GM19395 (cell line): ENCODE results near the gene PARD3.

Experiments used
- ATAC-seq: cut with Tn5 transposase; IDR thresholded peaks from one replicate; pipeline ENCODE4 v1.9.1; 2021; ENCODE audit warnings: mild to moderate bottlenecking, moderate library complexity; ENCODE audit not compliant: unreplicated experiment

PARD3 gene

DNA sequence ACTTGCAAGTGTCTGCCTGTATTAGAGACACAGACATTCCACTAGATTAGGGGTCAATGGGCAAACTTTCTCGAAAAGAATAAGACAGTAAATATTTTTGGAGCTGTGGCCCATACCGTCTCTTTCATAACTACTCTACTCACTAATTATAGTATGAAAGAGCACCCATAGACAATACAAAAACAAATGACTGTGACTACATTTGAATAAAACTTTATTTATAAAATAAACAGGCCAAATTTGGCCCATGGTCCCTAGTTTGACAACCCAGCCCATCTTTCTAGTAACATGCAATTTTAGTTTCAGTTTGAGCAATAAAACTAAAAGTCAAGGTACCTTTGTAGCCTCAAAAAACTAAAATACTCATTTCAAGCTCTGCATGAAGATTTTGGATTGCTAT, 294.6 kb downstream of the PARD3 start:
- ATAC-seq, result no peak

DNA sequence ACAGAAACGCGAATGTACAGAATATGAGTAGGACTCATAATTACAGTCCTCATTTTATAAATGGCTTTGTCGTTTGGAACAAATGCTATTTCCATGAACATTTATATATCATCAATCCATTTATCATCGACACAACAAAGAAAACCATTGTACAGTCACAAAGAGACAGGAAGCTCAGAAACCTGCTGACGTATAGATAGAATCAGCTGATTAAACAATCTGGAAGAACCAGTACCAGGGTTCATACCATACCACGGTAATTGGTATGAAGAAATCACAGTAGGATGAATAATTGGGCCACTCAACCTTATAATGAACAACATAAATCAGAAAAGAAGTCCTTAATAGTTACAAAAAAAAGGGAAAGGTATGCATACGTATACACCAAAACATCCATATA, 295.0 kb downstream of the PARD3 start:
- no peak for ATAC-seq

DNA sequence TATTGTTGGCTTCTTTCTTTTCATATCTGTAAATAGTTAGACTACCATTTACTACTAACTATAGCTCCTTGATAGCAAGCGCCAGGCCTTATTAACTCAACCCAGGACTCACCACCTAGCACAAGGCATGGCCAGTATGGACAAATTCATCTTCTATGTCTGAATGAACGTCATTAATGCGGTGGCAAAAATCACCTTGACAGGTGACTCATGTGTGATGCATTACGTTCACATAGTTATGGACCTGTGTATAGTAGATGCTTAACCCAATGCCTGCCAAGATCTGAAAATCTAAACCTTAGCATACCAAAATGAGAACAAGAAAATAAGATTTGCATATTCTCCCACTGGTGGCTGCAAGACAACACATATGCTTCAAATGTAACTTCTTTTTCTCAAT, 300.8 kb downstream of the PARD3 start:
- no peak for ATAC-seq

DNA sequence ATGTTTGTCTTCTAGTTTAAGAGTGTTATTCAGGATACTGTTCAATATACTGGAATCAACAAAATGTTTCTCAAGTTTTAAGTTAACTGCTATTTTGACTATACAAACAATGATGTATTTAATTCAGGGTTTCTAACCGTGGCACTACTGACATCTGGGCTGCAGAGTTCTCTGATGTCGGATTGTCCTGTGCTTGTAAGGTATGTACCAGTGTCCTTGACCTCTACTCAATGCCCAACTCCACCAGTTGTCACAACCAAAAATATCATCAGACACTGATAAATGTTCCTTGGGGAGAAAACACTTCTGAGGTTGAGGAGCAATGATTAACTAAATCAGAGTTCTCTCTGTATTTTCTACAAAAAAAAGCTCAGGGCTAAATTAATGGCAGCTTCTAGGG, 301.5 kb downstream of the PARD3 start:
- no peak for ATAC-seq

DNA sequence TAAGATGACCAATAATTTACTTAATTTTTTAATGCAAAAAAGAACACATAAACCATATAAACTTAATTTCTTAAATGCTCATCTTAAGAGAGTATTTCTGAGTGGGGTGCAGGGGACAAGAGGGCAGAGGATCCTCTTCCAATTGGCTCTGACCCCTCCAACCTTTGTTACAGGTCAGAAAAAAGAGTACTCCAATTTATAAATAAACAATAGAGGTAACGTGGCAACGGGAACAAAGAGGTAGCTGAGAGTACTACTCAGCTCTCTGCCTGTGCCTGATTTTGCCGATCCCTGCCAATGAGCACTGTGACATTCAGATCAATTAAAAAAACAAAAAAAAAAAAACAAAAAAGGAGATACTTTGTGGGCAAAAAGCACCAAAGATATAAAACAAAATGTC, 307.9 kb downstream of the PARD3 start:
- no peak for ATAC-seq

DNA sequence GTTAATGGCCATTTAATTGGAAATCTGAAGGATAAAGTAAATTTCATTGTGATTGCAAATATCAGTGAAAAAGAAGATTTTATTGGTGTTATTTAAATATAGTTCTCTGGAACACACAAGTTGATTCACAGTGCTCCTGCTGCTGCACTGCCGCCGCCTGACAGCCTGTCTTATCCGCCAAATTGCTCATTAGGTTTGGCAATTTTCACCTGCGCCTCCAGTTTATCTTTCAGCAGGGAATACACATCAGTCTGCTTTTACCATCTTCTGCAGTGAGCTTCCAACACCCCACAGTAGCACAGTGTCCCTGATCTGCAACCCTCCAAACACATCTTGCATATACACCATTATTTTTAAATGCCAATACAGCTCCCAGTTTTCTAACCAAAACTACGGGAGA, 308.3 kb downstream of the PARD3 start:
- ATAC-seq, result no peak

DNA sequence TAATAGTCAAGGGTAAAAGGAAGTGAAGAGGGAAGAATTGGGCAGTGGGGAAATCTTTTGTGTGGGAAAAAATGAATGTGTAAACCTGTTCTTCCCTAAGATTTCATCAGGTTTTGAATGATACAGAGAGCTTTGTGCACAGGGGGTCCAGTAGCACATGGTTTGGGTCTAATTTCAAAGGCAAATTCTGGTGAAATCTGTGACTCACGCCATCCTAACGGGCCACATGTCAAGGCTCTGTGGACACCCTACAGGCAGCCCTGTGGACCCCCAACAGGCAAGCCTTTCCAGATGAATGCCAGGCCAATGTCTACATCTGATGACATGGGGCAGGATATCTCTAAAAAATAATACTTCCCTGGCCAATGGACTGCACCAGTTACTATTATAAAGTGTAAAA, 309.8 kb downstream of the PARD3 start:
- no peak for ATAC-seq

DNA sequence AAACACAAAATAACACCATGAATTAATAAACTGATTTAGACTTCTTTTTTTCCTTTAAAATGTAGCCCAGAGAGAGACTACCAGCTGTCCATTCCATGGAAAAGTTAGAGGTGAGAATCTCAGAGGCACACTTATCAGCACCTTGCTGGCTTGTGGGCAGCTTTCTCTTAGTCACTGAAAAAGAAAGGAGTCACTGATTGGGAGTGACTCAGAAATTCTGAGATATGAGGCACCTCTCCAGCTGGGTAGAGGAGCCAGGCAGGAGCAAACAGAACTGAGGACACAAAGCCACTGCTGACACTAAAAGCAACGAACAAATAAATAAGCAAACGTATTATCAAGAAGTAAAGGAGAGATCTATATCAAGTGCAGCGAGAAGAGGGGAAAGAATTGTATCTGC, 310.6 kb downstream of the PARD3 start:
- ATAC-seq, result no peak

DNA sequence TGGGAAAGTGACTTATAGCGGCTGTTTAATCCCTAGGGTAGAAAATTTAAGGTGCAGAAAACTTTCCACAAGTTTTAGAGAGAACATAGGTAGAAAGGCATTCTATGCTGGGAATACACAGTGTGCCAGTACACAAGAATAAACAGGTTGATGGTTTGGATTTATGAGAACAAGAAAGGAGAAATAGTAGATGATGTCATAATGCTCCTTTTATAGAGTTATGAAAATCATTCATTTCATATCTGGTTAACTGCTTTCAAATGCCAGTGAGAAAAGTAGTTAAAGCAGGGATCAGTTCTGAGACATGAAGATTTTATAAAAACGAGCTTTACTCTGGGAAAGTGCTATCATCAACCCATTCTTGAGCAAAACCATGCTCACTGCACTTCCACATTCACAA, 311.4 kb downstream of the PARD3 start:
- no peak for ATAC-seq

DNA sequence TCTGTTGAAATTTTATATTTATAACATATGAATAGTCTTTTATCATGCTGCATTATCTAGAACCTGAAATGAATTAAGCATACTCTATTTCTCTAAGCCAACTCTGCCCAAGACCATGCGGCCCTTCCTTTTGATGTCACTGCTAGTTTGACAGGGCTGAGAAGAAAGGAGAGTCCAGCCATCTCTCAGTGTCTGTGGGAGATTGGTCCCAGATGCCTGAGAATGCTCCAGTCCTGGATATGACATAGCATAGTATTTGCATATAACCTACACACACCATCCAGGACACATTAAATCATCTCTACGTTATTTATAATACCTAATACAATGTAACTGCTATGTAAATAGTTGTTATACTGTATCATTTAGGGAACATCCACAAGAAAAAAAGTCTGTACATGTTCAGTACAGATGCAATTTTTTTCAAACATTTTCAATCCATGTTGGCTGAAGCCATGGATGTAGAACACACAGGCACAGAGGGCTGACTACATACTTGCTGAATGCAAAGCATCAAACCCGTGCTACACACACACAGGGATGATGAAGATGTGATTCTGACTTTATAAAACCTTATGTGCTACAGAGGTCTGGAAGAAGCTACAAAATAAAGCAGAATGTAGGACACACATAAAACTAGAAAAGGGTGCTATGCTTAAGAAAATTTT, 315.4 kb downstream of the PARD3 start:
- no peak for ATAC-seq

DNA sequence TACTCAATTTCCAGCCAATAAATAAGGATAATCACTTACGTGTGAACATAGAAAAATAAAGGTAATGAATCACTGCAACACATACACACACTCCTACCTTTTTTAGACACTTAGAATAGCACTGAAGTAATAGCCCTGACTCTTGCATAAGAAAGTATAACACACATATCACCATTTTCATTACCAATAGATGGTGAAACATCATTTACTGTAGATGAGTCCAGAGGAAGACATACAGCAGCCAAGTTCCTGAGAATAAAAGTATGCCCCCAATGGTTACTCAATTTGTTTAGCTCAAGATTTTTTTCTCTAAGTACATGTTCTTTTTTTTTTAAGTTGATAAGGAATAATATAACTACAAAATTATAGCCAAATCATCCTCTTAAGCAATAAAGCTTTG, 316.3 kb downstream of the PARD3 start:
- ATAC-seq, result no peak

DNA sequence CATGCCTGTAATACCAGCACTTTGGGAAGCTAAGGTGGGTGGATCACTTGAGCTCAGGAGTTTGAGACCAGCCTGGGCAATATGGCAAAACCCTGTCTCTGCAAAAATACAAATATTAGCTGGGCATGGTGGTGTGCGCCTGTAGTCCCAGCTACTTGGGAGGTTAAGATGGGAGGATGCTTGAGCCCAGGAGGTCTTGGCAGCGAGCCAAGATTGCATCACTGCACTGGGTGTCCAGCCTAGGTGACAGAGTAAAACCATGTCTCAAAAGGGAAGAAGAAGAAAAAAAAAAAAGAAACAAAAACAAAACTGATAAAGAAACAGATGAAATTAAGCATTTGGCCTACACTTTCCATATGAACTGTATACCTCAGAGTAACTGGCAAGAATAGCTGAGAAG, 319.2 kb downstream of the PARD3 start:
- ATAC-seq, result no peak

DNA sequence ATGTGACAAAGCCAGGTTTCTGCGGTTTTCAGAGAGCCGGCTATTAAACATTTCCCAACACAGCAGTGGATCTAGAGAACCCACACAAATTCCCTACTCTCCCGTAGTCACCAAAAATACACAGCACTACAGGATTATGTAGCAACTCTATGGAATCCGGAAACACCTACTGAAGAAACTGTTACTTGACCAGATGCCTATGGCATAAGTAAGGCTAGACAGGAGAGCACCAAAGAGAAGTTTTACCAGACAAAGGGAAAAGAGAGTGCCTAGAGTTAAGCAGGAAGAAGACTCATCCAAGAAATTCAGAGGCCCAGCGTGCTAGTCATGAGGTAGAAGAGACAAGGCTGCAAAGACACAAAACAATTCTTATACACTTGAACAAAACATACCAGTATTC, 321.1 kb downstream of the PARD3 start:
- ATAC-seq, result no peak

DNA sequence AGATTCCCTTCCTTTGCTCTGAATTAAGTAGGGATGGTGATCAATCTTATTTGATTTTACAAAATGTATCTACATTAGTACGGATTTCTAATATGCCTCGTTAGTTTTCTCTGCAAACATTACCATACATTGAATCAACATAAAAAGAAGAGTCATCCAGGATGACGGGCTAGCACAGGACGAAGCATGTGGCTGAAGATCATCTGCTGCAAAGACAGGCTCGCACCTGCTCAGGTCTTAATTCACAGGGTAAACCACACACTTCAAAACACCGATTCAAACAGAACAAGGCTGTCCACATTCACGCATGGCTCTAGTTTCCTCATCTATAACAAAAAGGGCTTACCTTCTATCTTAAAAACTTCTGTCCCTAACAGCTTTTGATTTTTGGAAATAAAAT, 323.0 kb downstream of the PARD3 start:
- no peak for ATAC-seq

DNA sequence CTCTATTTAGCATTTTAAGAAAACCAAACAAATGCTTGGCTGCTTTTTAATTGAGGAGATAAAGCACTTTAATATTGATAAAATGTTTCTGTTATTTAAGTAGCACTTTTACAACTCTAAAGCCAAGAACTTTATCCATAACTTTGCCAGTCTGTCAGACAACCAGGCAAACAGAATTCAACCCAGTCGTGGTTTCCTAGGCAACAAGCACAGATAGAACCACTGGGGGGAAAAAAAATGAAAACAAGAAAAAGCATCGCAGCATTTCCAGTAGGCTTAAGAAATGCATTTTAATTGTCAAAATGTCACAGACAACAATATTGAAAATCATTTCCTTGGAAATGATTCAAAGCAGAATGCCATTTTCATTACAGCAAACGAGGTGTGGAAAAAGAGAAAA, 323.4 kb downstream of the PARD3 start:
- no peak for ATAC-seq

DNA sequence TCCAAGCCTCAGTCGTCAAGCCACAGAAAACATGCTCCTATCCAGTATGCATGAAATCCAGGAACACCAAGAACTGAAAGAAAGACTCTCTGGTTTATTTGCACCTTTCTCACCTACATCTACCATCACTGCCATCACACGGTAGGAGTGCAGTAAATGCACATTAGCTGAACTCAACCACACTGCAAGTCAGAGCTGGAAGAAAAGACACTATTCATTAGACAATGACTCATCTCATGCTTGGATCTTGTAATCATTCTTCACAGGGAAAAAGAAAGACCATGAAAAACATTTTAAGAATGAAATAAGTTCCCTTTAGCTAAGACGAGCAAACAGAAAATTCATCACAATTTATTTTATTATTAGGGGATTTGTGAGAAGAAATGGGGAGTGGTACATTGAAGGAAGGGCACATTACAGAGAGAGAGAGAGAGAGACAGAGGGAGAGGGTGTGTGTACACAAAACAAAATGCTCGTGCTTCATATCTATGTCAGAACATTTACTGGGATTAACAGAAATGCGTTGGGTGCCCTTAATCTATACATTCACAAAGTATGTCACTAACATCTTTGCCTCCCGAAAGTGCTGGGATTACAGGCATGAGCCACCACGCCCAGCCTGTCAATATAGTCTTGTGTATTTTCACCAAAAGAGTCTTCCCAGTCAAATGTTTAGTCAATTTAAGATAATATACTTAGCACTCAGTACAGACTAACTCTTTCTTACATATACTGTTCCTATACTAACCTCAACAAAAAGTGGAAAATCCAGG, 324.9 kb downstream of the PARD3 start:
- ATAC-seq, result no peak

DNA sequence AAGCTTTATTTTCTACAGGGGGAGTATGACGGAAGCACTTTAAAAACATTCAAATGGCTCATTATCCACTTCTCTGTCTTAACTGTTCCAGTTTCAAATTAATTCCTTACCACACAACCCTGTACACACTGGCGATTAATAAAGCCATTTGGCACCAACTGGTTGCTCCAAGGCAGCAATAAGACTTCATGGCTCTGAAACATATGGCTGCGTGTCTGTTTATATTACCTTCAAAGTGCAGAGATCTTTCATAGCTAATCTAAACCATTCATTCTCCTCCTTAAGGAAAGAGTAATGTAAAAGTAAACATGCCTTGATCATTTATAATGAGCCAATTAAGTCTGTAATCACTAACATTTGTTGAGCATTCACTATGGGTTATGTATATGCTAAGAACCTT, 325.7 kb downstream of the PARD3 start:
- ATAC-seq, result no peak

DNA sequence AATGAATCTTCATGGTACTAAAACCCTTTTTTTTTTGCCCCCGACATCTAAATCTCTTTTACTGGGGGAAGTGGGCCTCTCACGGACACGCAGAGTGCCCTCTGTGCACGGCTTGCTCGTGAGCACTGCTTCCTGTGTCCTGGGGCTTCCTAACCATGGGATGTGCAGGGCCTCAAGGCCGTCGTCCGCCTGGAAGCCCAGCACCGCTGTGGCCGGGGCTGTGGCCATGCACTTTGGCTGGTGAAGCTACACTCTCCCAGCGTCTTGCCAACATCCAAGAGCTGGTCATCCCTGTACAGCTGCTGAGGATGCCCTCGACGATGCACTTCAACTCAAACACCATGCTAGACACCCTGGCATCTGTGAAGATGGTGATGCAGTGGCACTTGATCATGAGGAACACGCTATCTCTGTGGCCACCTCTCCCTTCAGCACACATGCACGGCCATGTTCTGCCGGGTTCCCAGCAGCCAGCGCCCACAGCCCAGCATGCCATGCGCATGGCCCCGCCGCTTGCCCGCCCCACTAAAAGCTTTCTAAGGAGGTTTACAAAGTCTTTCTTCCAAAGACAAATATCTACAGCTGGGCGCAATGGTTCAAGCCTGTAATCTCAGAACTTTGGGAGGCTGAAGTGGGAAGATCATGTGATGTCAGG, 326.5 kb downstream of the PARD3 start:
- no peak for ATAC-seq

DNA sequence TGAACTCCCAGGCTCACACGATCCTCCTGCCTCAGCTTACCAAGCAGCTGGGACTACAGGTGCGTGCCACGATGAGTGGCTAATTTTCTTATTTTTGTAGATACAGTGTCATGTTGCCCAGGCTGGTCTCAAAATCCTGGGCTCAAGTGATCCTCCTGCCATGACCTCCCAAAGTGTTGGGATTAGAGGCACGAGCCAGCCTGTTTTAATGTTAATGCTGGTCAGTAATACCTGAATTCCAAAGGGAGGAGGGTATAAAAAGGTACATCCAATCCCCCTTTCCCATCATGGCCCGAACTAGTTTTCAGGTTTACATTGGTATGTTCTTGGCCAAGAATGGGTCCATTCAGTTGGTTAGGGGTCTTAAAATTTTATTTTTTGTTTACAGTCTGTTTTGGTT, 329.1 kb downstream of the PARD3 start:
- no peak for ATAC-seq

DNA sequence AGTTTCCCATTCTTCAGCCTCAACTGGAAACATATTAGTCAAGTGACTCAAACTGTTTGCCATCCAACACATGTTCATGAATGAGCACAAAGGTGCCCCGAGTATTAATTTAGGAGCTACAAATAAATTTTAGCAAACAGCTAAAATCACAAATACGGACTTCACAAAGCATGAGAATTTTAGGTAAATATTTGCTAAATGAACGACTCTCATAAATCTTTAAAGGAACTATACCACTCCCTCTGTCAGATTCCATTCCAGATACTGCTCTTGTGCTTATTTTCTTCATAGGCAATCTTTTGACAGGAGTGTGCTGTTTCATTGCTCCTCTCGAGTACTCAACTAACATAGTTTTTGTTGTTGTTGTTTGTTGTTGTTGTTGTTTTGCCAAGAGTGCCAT, 330.9 kb downstream of the PARD3 start:
- ATAC-seq, result no peak

DNA sequence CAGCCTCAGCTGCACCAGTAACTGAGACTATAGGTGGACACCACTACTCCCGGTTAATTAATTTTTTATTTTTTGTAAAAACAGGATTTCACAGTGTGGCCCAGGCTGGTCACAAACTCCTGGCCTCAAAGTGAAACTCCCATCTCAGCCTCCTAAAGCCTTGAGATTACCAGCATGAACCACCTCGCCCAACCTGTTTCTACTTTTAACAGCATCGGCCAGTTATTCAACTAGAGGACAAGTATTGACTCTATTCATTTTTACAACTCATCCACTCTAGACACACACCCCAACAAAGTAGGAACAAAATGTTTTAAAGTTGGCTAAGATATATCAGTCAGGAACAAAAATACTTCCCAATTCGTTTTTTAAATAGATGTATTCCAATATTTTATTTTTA, 334.8 kb downstream of the PARD3 start:
- no peak for ATAC-seq

DNA sequence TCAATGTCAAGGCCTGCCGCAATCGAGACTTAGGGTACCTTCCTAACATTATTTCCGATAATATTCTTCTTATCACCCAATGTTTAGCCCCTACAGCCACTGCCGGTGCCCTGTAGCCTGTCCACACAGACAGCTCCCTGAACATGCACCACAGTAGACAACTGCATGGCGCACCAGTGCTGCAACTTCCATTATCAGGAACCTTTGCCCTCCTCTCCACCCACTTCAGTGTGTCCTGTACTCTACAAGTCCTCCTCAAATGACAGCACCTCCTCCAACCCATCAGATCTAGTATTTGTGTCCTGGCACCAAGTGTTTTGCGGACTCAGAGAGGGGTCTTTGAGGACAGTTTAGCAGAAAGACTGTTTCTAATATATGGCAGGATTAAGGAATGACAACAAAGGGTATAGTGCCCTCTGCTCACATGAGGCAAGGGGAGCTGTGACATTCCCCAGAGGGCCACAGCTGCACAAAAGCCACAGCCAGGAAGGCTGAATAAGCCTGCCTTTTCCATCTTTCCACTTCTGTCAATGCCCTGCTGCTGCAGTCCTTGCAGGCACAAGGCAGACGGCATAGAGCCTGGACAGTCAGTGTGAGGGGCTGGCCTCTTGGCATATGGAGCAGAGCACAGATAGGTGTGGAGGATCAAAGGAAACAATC, 335.4 kb downstream of the PARD3 start:
- no peak for ATAC-seq
